Measurements from ENCODE around the gene SNPH.

GRCh38 chr20:1286267-1287024 lies 20.4 kb downstream of the SNPH start:
- TF ChIP-seq CTCF (IDR thresholded peaks at IDR 0.05), result no peak
- no peak for TF ChIP-seq POLR2A (IDR thresholded peaks at IDR 0.05)
